DMS114 treated with DMSO at 0.1 percent for 48 hours (cell line): ENCODE results near the gene SHC4.

Source experiments
- DNase-seq: peaks from one replicate; lab custom pipeline; 2025; ENCODE audit not compliant: unreplicated experiment; lab: John Stamatoyannopoulos, UW

Gene SHC4

GRCh38 chr15:48888191-48888590 is 75.5 kb downstream of the SHC4 start:
- no peak for DNase-seq

DNA sequence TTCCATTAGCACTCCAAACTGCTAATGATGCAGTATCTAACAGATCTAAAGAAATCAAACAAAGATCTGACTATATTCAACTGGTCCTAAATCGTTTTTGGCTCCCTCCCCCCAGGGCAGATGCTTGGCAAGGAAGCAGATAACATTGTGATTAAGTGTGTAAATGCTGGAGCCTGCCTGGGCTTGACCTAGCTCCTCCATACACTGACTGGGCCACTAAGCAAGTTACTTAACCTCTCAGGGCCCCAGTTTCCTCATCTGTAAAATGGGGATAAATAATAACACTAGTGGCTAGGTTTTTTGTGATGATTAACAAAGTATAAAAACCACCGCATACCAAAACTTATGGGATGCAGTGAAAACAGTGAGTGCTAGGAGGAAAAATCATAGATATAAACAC is 76.6 kb downstream of the SHC4 start:
- no peak for DNase-seq

DNA sequence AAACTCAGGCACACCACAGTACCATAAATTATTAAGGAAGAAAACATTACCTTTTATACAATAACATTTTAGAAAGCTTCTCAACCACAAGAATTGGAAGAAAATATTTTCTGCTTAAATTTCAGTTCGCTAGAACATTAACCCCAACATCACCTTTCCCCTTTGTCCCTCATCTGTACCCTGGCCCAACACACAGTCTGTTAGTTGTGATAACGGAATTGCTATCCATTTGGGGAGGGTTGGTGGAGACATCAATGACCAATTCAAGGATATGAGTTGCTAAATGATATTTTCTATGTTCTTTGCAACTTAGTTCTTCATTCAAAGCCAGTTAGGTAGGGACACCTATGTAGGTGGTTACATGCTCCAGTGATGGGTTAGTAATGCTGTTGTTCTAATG is 80.0 kb downstream of the SHC4 start:
- no peak for DNase-seq

DNA sequence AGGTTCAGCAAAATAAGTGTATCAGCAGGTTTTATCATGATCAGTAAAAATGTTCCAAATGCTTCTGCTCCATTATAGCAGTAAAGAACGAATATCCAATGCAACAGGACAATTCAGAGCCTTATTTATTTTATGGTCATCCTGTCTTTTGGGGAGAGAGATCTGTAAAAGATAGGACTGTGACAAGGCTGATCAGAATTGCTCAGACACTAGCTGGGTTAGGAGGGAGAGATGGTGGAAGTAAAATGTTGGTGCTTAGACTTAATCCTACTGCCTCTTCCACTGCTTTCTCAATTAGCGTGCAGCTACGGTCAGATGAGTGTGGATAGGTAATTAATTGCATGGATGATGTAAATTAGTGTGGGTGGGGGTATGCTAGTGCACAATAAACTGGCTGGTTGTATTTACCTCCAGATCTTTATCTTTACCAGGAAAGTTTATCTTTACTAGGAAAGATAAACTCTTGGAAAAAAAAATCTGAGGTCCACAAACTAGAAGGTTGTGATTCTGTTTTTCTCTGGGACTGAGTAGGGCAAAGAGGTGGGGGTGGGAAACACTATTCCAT is 83.6 kb downstream of the SHC4 start:
- DNase-seq = no peak

DNA sequence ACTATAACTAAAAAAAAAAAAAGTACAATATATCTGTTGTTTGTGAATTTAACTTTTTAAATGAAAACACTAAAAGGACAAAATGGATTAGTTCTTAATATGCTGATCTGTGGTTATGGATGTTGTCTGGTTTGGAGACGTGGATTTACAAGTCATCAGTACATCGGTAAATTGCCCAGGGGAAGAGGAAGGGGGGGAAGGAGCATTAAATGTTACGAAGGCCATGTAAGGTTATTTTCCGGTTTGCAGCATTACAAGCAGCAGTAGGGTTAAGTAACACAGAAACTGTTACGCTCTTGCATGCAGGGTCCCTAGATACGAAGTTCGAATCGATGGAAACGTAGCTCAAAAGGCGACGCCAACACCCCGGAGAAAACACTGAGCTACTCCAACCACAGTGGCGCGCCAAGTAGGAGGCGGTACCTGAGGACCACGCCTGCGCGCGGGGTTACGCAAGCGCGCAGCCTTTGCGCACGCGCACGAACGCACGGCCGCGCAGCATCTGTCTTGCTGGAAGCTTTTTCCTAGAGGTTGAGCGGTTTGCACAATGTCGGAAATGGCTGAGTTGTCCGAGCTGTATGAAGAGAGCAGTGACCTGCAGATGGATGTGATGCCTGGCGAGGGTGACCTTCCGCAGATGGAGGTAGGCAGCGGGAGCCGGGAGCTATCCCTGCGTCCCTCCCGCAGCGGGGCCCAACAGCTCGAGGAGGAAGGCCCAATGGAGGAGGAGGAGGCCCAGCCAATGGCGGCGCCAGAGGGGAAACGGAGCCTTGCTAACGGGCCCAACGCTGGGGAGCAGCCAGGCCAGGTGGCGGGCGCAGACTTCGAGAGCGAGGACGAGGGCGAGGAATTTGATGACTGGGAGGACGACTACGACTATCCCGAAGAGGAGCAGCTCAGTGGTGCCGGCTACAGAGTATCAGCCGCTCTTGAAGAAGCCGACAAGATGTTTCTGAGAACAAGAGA is 85.8 kb downstream of the SHC4 start, which contains the start of gene EID1:
TSS of gene EID1 (plus strand) at position 505 of the 966 bp plus-strand sequence. CDS start at position 548, 43 bp downstream.
- peak; percentile 85 for DNase-seq

DNA sequence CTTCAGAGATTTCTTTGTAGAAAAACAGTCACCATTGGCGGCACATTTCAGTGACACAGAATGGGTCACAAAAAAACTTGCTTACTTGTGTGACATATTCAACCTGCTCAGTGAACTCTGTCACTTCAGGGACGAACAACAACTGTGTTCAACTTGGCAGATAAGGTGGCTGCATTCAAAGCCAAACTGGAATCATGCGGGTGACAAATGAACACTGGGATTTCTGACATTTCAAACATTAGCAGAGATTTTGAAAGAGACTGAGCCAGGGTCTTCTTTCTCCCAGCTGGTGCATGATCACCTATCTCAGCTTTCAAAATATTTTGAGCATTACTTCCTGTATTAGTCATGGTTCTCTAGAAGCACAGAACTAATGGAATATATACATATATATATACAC is 87.7 kb downstream of the SHC4 start:
- no peak for DNase-seq

DNA sequence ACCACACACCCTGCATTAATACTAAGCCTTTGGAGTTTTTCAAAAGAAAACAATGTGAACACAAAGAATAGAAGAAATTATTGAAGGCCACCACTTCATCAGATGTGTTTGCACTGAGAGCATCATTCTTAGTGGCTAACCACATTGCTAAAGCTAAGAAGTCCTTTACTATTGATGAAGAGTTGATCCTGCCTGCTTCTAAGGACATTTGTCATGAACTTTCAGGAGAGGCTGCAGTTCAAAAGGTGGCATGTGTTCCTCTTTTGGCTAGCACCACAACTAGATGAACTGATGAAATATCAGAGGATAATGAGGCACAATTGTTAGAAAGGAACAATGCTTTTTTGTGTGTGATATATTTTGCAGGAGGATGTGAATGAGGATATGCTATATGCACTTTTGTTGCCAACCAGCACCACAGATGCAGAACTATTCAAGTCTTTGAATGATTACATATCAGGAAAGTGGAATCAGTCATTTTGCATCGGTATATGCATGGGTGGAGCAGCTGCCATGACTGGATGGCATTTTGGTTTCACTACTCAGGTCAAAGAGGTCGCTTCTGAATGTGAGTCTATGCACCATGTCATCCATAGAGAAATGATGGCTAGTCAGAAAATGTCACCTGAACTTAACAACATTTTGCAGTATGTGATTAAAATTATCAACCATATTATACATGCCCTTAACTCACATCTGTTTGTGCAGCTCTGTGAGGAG is 88.3 kb downstream of the SHC4 start:
- no peak for DNase-seq

- DNase-seq = no peak
These were observed 91.1 kb downstream of the SHC4 start for GRCh38 chr15:48872632-48873031.

- DNase-seq = no peak
These were observed 92.2 kb downstream of the SHC4 start for GRCh38 chr15:48871542-48871941.

DNA sequence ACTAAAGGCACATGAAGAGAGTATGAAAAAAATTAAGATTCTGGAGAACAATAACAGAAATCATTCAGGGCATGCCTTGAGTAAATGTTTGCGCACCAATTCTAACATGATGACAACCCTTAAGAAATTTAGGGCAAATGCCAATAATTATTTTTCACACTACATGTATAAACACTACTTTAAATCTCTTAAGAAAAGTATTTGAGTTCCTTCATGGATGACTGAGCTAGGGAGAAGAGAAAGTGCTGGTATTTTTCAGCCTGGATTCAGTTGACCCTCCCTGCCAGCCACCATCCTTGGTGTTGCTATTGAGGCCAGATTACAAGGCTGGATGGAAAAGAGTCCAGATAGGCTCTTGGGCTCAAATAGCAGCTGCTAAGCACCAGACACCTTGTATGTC is 93.8 kb downstream of the SHC4 start:
- DNase-seq = no peak

- no peak for DNase-seq
These were observed 95.2 kb downstream of the SHC4 start for GRCh38 chr15:48868536-48868935.

DNA sequence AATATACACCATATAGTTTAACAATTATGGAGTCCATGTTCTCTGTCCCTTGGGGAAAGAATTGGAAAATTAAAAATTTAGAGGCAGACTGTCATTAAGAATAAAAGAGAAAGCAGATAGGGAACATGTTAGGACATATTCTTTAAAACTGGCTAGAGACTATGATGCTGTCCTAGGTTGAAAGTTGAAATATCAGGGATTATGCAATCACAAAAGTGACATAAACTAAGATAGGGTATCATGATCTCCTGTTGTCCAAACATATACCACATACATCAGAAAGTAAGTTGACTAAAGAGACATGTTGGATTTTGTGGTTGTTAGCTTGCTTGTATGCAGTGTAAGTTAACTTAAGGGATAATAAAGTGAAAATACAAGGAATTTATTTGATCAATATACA is 95.7 kb downstream of the SHC4 start:
- no peak for DNase-seq

DNA sequence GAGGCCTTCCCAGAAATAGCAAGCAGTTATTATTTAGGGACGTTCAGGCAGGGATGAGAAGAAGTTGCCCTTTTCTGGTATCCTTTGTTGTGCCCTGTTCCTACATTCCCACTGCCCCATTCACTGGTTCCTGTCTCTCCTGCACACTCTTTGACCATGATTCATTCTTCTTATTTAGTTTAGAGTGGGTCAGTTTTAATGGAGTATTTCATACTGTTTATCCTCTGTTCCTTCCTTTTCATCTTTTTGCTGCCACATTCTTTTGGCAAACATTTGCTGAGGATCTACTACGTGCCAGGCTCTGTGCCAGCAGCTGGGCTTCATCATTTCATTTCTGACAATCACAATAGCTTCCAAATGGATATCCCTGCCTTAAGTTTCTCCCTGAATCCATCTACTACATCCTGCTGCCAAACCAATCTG is 97.6 kb downstream of the SHC4 start:
- no peak for DNase-seq

GRCh38 chr15:48865370-48866079 is 98.2 kb downstream of the SHC4 start:
- DNase-seq = no peak

DNA sequence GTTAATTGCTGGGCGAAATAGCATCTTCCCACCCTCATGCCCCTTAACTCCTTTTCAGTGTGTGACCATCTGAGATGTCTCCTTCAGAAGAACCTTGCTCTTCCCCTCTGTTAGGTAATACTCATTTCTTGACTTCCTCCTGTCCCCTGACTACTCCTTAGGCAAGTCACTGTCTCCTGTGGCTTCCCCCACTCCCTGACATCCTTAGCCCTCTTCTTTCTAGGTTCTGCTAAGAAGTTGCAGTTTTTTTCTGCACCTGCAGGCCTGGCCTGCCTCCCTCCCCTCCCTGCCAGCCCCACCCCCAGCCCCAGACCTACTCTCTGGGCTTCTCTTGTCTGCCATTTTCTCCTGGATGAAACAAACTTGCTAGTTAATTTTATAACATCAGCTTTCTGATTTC is 101.0 kb downstream of the SHC4 start:
- DNase-seq = no peak

DNA sequence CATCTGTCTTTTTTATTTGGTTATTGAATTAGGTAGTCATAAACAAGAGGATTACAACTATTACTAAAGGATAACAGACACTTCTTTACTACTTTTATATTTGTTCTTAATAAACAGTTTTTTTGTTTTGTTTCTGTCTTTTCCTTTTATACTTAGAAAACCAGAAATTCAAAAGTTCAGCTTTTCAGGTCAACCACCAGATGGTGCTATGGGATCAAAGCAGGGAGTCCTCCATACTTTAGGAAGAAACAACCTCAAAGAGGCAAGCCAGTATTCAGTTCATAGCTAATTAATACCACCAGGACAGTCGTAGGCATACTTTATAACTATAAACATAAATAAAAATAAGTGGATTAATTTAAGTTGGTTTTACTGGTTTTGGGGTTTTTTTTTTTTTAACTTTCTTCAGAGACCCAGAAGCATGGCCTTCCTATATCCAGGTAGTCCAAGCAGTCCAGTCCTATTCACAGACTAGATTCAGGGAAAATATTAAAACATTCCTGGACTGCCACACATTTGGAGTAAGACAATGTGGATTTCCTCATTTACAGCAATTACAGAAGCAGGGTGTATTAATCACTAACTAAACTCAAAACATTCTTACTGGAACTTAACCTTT is 101.8 kb downstream of the SHC4 start:
- DNase-seq = peak; percentile 45

GRCh38 chr15:48859426-48859825 is 104.3 kb downstream of the SHC4 start:
- DNase-seq = no peak

DNA sequence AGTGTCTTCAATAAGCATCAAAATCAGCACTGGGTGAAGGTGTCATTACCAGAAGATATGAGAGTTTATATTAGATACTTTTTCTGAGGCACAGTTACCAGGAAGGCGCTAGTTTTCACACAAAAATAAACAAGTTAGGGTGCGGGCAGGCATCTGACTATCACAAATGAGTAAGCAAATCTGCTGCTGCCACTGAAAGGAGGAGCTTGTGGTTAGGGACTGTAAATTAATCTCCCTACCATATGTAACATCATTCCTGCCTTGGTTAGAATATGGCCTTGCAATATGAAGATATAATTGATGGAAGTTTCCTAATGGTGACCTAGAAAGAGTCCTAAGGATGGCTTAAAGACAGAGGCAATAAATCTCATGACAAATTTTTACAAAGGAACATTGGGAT is 105.3 kb downstream of the SHC4 start:
- no peak for DNase-seq

- no peak for DNase-seq
These were observed 106.8 kb downstream of the SHC4 start for GRCh38 chr15:48856942-48857341.

DNA sequence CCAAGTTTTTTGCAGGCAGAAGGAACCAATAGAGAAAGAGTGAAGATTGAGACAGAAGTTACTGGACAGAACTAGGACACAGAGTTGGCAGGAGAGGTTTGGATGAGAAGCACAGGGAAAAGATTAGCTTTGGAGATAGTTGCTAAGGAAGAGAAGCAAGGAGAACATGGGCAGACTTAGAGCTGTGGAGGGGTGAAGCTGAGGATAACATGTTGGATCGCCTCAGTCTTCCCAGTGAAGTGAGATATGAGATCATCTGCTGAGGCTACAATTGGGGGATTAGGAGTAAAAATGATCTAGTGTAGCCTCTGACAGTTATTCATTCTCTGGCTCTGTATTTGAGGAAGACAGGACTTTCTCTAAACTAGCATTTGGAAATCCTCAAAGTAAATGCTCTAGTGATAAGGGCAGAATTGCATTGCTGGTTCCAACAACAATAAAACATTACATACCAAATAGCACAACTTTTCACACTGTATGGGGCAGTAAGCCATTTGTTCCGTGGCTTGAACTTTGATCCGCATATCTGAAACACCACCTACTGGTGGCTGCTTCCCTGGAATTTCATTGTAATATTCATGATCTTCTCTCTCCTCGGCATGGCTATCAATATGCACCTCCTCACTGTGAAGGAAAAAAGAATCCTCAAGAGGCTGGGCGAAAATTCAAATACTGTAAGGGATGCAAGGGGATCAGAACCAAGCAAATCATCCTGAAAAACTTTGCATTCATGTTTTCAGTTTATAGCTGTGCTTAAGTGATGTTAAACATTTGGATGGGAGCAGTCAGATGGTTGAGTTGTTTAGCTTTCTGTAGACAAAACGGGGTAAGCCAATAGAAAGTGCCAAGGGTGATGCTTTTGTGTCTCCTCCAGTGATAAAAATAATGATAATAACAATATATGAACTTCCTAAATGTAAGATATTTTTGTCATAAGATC is 107.9 kb downstream of the SHC4 start:
- no peak for DNase-seq
